ENCODE results near the gene CDC123.

- TF ChIP-seq ZNF70 (CRISPR knock-in tag; IDR thresholded peaks at IDR 0.05) = no peak
- no peak for TF ChIP-seq ARNTL (CRISPR knock-in tag; IDR thresholded peaks at IDR 0.05; ENCODE audit: borderline replicate concordance, low read depth)
- no peak for TF ChIP-seq ZFP3 (CRISPR knock-in tag; IDR thresholded peaks at IDR 0.05)
- no peak for TF ChIP-seq CSRNP3 (CRISPR knock-in tag; IDR thresholded peaks at IDR 0.05)
- TF ChIP-seq ZNF8 (CRISPR knock-in tag; IDR thresholded peaks at IDR 0.05) = no peak
- TF ChIP-seq RARB (CRISPR knock-in tag; IDR thresholded peaks at IDR 0.05) = no peak
- TF ChIP-seq ZFP30 (CRISPR knock-in tag; IDR thresholded peaks at IDR 0.05) = no peak
- no peak for TF ChIP-seq SNAI2 (CRISPR knock-in tag; IDR thresholded peaks at IDR 0.05)
- TF ChIP-seq TOX (CRISPR knock-in tag; IDR thresholded peaks at IDR 0.05; ENCODE audit: borderline replicate concordance) = no peak
- no peak for TF ChIP-seq BACH2 (CRISPR knock-in tag; IDR thresholded peaks at IDR 0.05; ENCODE audit: borderline replicate concordance)
- TF ChIP-seq PPARA (CRISPR knock-in tag; IDR thresholded peaks at IDR 0.05; ENCODE audit: borderline replicate concordance) = no peak
- no peak for TF ChIP-seq TSHZ2 (CRISPR knock-in tag; IDR thresholded peaks at IDR 0.05)
Observed at GRCh38 chr10:12271210-12271540, 75.2 kb downstream of the CDC123 start.

All from SK-N-SH treated with all-trans-retinoic acid at 6 μM for 48 hours (cell line).